H54 (cell line): ENCODE measurements around the gene FAM81A.
"Not testable (repeated sequence)": the region's sequence is repeated elsewhere in the genome, so short reads cannot be mapped to it uniquely, and the experiment has no call there.

Experiments used
- DNase-seq: peaks from one replicate; pipeline ENCODE4 v3.0.0; 2011; ENCODE audit warnings: low spot score, mixed read lengths; ENCODE audit not compliant: insufficient read length
- FAIRE-seq: peaks from 3 replicates; lab custom pipeline; 2011; peaks lifted over from hg19 to GRCh38; lab: Jason Lieb, UNC
- POLR2A ChIP-seq: IDR thresholded peaks from 2 replicates; pipeline ENCODE4 v1.6.1; 2011; ENCODE audit warnings: low read depth, mild to moderate bottlenecking, low read length

Gene FAM81A

GRCh38 chr15:59437817-59438624, at the start of gene FAM81A:
Gene FAM81A (plus strand): TSS chr15:59438186. CDS start chr15:59458627, 20,441 bp downstream.
- TF ChIP-seq POLR2A, result 0 out of 2 replicates have a peak, but pooled peaks have one; percentile 18
- DNase-seq (peak; percentile 80), FAIRE-seq (no peak)

- DNase-seq (no peak), FAIRE-seq (no peak)
- TF ChIP-seq POLR2A, result no peak
Measured at GRCh38 chr15:59388670-59389069, 49.3 kb upstream of the FAM81A start.

GRCh38 chr15:59392299-59392698, 45.7 kb upstream of the FAM81A start:
- TF ChIP-seq POLR2A, result no peak
- no peak for DNase-seq
- no peak for FAIRE-seq

- no peak for FAIRE-seq
- no peak for TF ChIP-seq POLR2A
- DNase-seq, result no peak
Measured at GRCh38 chr15:59394166-59394661, 43.8 kb upstream of the FAM81A start.

GRCh38 chr15:59396211-59396610, 41.8 kb upstream of the FAM81A start:
- FAIRE-seq (no peak), DNase-seq (no peak)
- no peak for TF ChIP-seq POLR2A

GRCh38 chr15:59396679-59397078, 41.3 kb upstream of the FAM81A start:
- FAIRE-seq (no peak), DNase-seq (no peak)
- TF ChIP-seq POLR2A, result no peak

GRCh38 chr15:59398220-59398619, 39.8 kb upstream of the FAM81A start:
- DNase-seq, result no peak
- FAIRE-seq, result no peak
- TF ChIP-seq POLR2A, result no peak

- no peak for TF ChIP-seq POLR2A
- DNase-seq (no peak), FAIRE-seq (no peak)
Measured at GRCh38 chr15:59399465-59400102, 38.4 kb upstream of the FAM81A start.

- TF ChIP-seq POLR2A, result no peak
- DNase-seq (no peak), FAIRE-seq (no peak)
Measured at GRCh38 chr15:59400103-59400813, 37.7 kb upstream of the FAM81A start.

GRCh38 chr15:59401051-59401823, 36.7 kb upstream of the FAM81A start:
- FAIRE-seq, result not testable (repeated sequence)

GRCh38 chr15:59401824-59402569, 36.0 kb upstream of the FAM81A start:
- DNase-seq, result no peak
- FAIRE-seq, result no peak
- no peak for TF ChIP-seq POLR2A

More at GRCh38 chr15:59401051-59401823, 36.7 kb upstream of the FAM81A start:
- DNase-seq, result not testable (repeated sequence)

- DNase-seq, result no peak
- FAIRE-seq, result no peak
- TF ChIP-seq POLR2A, result no peak
Measured at GRCh38 chr15:59405079-59405478, 32.9 kb upstream of the FAM81A start.
